PC-9 (cell line): ENCODE results near the gene NR3C1. TPM values are rescaled to one million over a fixed set of nuclear protein-coding genes. Genes with fewer than 3 reads are reported as not detected.

Experiments
- BruUV-seq: library from RNA; stranded (reverse); fragments of 400-500 nt; replicated peaks from 2 replicates; lab custom pipeline; 2021; lab: Mats Ljungman, UMichigan
- CTCF ChIA-PET: fragments of 300-600 bp; sonication (Branson Sonifier 250); formaldehyde crosslinking; loops from one replicate; lab custom pipeline; 2022; ENCODE audit warnings: antibody characterized with exemption; lab: Charles Lee
- POLR2A ChIA-PET: fragments of 300-600 bp; sonication (Branson Sonifier 250); formaldehyde crosslinking; loops from one replicate; lab custom pipeline; 2022; ENCODE audit warnings: antibody characterized with exemption; ENCODE audit not compliant: unreplicated experiment; lab: Charles Lee
- DNase-seq, 2 experiments: peaks; one replicate each; pipeline versions ENCODE4 v3.0.0 to v3.0.0-alpha.2; 2015 to 2022; ENCODE audit warnings: mixed read lengths in 1 of 2
- H2AFZ ChIP-seq: fragments of 200-600 bp; sonication (generic); 2 replicates; pipeline ENCODE4 v1.8.1; 2017; ENCODE audit warnings: antibody characterized with exemption
- H3F3A ChIP-seq: fragments of 200-600 bp; sonication (generic); 2 replicates; pipeline ENCODE4 v1.8.1; 2017; ENCODE audit warnings: antibody characterized with exemption, mild to moderate bottlenecking, low read depth; ENCODE audit not compliant: insufficient read depth
- H3K27ac ChIP-seq: fragments of 200-600 bp; sonication (generic); 2 replicates; pipeline ENCODE4 v1.6.1; 2016; ENCODE audit warnings: mixed run types
- H3K27me3 ChIP-seq: fragments of 200-600 bp; sonication (generic); 2 replicates; pipeline ENCODE4 v1.6.1; 2016; ENCODE audit warnings: low read depth, mixed run types; ENCODE audit not compliant: insufficient read depth
- H3K36me3 ChIP-seq: fragments of 200-600 bp; sonication (generic); 2 replicates; pipeline ENCODE4 v1.6.1; 2016; ENCODE audit warnings: low read depth, mixed run types
- H3K4me1 ChIP-seq: fragments of 200-600 bp; sonication (generic); replicated peaks from 2 replicates; pipeline ENCODE4 v1.6.1; 2016; ENCODE audit warnings: mixed run types; ENCODE audit not compliant: insufficient read depth
- H3K4me2 ChIP-seq: fragments of 200-600 bp; sonication (generic); 2 replicates; pipeline ENCODE4 v1.6.1; 2017; ENCODE audit warnings: mixed run types
- H3K4me3 ChIP-seq: fragments of 200-600 bp; sonication (generic); 2 replicates; pipeline ENCODE4 v1.6.1; 2016; ENCODE audit warnings: mixed run types
- H3K79me2 ChIP-seq: fragments of 200-600 bp; sonication (generic); 2 replicates; pipeline ENCODE4 v1.6.1; 2017; ENCODE audit warnings: low read depth, mixed run types
- H3K9me2 ChIP-seq: fragments of 200-600 bp; sonication (generic); 2 replicates; pipeline ENCODE4 v1.8.1; 2017; ENCODE audit warnings: mild to moderate bottlenecking; ENCODE audit not compliant: insufficient read depth
- H3K9me3 ChIP-seq: fragments of 200-600 bp; sonication (generic); 2 replicates; pipeline ENCODE4 v1.8.1; 2016; ENCODE audit warnings: low read depth; ENCODE audit not compliant: insufficient read depth
- H4K20me1 ChIP-seq: fragments of 200-600 bp; sonication (generic); 2 replicates; pipeline ENCODE4 v1.8.1; 2017; ENCODE audit not compliant: insufficient read depth
- EZH2 ChIP-seq: fragments of 200-600 bp; sonication (generic); IDR thresholded peaks from 2 replicates; pipeline ENCODE4 v1.8.0; 2017; ENCODE audit warnings: antibody characterized with exemption, low read depth
- intact Hi-C: fragments of 100-400 bp; cut with micrococcal nuclease; formaldehyde crosslinking; loops from one replicate; pipeline ENCODE4 v1.10.0; 2022; ENCODE audit not compliant: unreplicated experiment
- total RNA-seq: library from RNA; stranded (reverse); gene quantifications from 2 replicates; pipeline ENCODE4 v1.2.3, GENCODE V29; 2021
- TF ChIP-seq, protein P1 (sequence below): fragments of 200-600 bp; sonication (generic); conservative IDR thresholded peaks from 2 replicates; pipeline ENCODE4 v1.6.1; 2017; ENCODE audit warnings: mixed run types, antibody characterized with exemption, mild to moderate bottlenecking, moderate library complexity

The NR3C1 gene
- total RNA-seq, 1 experiment from 2014 or later: 52.8 TPM

- no TSS peak for BruUV-seq
- ChIA-PET POLR2A (interaction anchor here (0.7 kb wide), 1 partner anchor 18 kb away, joined by 5 read pairs; no protein-coding TSS in a partner anchor), CTCF (no interaction called here)
- H3K79me2 ChIP-seq: peaks cover 10% of the 10 kb centered on the region; the same call in 1 of the 2 replicates
- H3K9me2 ChIP-seq: no peaks in the 10 kb centered on the region
- intact Hi-C loops: loop anchor here (5.0 kb wide), 1 partner anchor 79 kb away; no protein-coding TSS in a partner anchor
- no peak for DNase-seq
- no peak overlapping the region for H3K4me3 ChIP-seq
- H3K9me3 ChIP-seq: no peaks in the 10 kb centered on the region; the same call in 1 of the 2 replicates
- H3K36me3 ChIP-seq: 0 out of 2 replicates have a peak, but pooled peaks cover 9% of the 10 kb centered on the region
- no peak overlapping the region for H2AFZ ChIP-seq
- H3K4me2 ChIP-seq: no peak overlapping the region
- no peaks in the 10 kb centered on the region for H3K27me3 ChIP-seq
- TF ChIP-seq, protein P1, sequence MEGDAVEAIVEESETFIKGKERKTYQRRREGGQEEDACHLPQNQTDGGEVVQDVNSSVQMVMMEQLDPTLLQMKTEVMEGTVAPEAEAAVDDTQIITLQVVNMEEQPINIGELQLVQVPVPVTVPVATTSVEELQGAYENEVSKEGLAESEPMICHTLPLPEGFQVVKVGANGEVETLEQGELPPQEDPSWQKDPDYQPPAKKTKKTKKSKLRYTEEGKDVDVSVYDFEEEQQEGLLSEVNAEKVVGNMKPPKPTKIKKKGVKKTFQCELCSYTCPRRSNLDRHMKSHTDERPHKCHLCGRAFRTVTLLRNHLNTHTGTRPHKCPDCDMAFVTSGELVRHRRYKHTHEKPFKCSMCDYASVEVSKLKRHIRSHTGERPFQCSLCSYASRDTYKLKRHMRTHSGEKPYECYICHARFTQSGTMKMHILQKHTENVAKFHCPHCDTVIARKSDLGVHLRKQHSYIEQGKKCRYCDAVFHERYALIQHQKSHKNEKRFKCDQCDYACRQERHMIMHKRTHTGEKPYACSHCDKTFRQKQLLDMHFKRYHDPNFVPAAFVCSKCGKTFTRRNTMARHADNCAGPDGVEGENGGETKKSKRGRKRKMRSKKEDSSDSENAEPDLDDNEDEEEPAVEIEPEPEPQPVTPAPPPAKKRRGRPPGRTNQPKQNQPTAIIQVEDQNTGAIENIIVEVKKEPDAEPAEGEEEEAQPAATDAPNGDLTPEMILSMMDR: no peak
- no peak for TF ChIP-seq EZH2
- peaks cover 10% of the 10 kb centered on the region; the same call in 1 of the 2 replicates for H3F3A ChIP-seq
- no peaks in the 10 kb centered on the region; the same call in 1 of the 2 replicates for H4K20me1 ChIP-seq
- no peak overlapping the region for H3K27ac ChIP-seq
- H3K4me1 ChIP-seq: peaks cover 20% of the 10 kb centered on the region
These were observed 85.2 kb downstream of the NR3C1 start for GRCh38 chr5:143318270-143318669.

DNA sequence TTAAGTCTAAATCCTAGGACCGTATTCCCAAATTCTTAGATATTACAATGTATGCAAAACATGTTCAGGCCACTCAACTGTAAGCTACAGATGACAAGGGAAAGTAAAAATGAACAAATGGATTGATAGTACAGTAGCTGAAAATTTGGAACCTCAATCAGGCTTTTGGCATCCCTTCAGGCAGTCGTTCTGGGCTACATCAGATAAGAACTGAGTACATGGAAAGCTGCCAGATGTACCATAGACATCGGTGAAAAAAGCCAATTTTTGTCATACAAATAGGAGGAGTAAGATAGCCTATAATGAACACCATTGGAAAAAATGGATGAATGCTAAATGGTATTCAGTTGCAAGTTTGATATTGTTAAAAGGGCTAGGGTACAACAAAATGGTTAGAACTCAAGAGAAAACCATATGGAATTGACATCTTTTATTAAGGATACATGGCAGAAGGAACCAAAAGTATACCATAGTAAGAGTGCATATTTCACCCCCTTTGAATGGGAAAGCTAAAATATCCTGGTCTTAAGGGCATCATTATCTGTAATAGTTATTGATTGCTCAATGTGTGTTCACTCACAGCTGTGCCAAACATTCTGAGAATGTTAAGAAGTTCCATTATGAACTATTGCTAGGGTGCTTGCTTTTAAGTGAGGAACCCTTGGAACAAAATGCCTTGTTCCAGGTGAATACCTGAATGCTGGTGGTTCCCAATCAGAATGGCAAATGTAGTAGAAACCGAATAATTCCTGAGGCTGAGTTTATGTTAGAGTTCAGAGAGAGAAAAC is 86.4 kb downstream of the NR3C1 start:
- Histone ChIP-seq H4K20me1 (no peaks in the 10 kb centered on the region; the same call in 1 of the 2 replicates), H3K27me3 (no peaks in the 10 kb centered on the region), H3K4me3 (no peak overlapping the region), H3K27ac (no peak overlapping the region), H3K9me3 (no peaks in the 10 kb centered on the region; the same call in 1 of the 2 replicates), H3K4me2 (no peak overlapping the region), H3K36me3 (0 out of 2 replicates have a peak, but pooled peaks cover 13% of the 10 kb centered on the region), H3K4me1 (peaks cover 32% of the 10 kb centered on the region), H2AFZ (no peak overlapping the region), H3K79me2 (peaks cover 10% of the 10 kb centered on the region; the same call in 1 of the 2 replicates), H3K9me2 (no peaks in the 10 kb centered on the region), H3F3A (peaks cover 16% of the 10 kb centered on the region)
- ChIA-PET CTCF (interaction anchor here (0.5 kb wide), 1 partner anchor 259 kb away, joined by 3 read pairs; no protein-coding TSS in a partner anchor), POLR2A (no interaction called here)
- intact Hi-C loops: loop anchor here (5.0 kb wide), 1 partner anchor 80 kb away; no protein-coding TSS in a partner anchor
- BruUV-seq: no TSS peak
- DNase-seq: no peak
- TF ChIP-seq, protein P1: no peak
- no peak for TF ChIP-seq EZH2

- DNase-seq: no peak
- Histone ChIP-seq H3K9me2 (no peaks in the 10 kb centered on the region), H2AFZ (no peak overlapping the region), H4K20me1 (no peaks in the 10 kb centered on the region; the same call in 1 of the 2 replicates), H3K36me3 (0 out of 2 replicates have a peak, but pooled peaks cover 13% of the 10 kb centered on the region), H3K4me3 (no peak overlapping the region), H3K9me3 (no peaks in the 10 kb centered on the region; the same call in 1 of the 2 replicates), H3K79me2 (peaks cover 10% of the 10 kb centered on the region; the same call in 1 of the 2 replicates), H3F3A (peaks cover 23% of the 10 kb centered on the region), H3K4me1 (peaks cover 39% of the 10 kb centered on the region), H3K27ac (no peak overlapping the region), H3K27me3 (no peaks in the 10 kb centered on the region), H3K4me2 (no peak overlapping the region)
- ChIA-PET POLR2A (no interaction called here), CTCF (no interaction called here)
- TF ChIP-seq, protein P1: no peak
- no peak for TF ChIP-seq EZH2
- intact Hi-C loops: loop anchor here (5.0 kb wide), 1 partner anchor 81 kb away; no protein-coding TSS in a partner anchor
- BruUV-seq: no TSS peak
These were observed 87.1 kb downstream of the NR3C1 start for GRCh38 chr5:143316337-143316736.
